SHP77 (cell line): ENCODE data around the gene PCMT1.
"Not testable (repeated sequence)": the region's sequence is repeated elsewhere in the genome, so short reads cannot be mapped to it uniquely, and the experiment has no call there.

Experiments used
- DNase-seq, 2 experiments: peaks; one replicate each; lab custom pipeline; 2025; lab: John Stamatoyannopoulos, UW

PCMT1 gene

DNA sequence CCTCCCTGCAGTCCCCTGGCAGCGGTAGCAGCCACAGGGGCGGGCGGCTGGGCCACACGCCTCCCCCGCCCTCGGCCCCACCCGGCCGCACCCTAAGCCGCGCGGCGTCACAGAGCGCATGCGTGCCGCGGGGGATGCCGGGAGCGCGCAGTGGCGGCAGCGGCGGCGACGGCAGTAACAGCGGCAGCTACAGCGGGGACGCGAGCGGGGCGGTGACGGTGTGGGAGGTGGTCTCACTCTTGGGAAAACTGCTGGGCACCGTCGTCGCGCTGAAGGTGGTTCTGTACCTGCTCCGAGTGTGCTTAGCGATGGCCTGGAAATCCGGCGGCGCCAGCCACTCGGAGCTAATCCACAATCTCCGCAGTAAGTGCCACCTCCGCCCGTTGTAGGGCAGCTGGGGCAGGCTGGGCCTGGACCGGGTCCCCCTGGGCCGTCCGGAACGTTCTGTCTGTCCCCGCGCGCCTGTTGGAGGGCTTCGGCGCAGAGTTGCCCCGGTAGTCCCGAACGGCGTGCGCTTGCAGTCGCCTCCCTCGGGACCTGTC lies at the start of gene PCMT1:
Gene PCMT1, plus strand, starts transcription at position 148 of the 542 bp plus-strand sequence. Its CDS starts 161 bp downstream, at position 309.
- peak; percentile 79 to 91 for DNase-seq

DNA sequence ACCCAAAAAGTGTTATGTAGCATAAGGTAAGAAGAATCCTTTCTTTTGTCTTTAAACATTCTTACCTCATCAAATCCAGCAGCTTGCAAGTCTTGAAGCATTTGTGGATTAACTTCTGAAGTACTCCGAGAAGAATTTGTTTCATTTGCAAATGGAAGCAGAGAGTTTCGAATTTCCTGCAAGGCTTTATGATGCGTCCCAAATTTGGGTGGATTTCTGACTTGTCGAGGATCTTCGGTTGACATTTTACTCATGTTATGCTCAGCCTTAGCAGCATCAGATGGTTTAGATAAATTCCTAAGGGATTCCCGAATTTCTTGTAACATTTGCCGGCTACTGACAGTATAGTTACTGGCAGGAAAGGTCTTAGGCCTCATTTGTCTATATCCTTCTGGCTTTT lies 47.8 kb upstream of the PCMT1 start:
- no peak for DNase-seq

DNA sequence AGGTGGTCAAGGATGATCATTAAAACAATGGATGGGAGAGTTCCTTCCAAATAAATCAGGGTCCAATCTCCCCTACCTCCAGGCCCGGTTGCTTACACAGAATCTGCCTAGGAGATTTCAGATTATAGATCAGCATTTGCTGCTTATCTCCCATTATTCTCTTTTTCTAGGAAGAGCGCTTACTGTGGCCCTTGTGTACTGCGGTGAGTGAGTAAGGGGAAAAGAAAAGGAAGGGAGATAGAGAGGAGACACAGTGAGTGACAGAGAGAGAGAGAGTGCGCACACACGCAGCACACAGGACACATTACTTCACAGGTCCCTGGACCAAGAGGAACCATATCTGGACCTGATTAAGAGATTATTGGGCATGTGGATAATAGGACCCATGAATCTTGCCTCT lies 37.8 kb upstream of the PCMT1 start:
- no peak for DNase-seq

DNA sequence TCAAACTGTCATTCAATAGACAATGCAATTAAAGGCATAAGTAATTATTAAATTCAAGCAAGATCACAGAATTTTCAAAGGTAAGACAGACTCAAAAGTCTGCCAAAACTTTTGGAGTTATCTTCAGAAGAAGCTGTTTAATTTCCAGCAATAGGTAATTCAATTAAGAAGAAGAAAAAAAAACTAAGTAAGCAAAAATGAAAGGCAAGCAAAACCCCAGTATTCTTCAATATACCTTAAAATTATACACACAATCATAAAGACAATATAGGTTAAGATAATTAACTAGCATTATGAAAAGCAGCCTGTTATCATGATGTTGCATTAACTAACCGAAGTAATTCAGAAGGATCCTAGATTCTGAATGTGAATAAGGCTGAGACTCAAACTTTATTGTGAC lies 35.1 kb upstream of the PCMT1 start:
- DNase-seq = no peak

GRCh38 chr6:149716181-149716963 lies 33.2 kb upstream of the PCMT1 start:
- DNase-seq = no peak

DNA sequence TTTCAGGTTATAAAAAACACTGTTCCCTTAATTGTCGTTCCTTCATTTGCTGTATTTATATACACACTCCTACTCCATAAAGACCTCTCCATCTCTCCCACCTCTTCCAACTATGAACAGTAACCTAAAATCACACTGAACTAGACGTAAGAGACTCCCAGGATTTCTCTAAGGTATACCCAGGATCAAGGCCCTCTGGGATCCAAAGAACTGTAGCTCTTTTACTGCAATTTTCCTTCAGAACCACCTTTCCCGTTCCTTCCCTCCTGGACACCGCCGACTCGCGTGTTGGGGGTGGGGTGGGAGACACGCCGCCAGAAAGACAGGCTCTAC lies 32.3 kb upstream of the PCMT1 start:
- DNase-seq = no peak

GRCh38 chr6:149717588-149718458 lies 31.7 kb upstream of the PCMT1 start, which contains the start of gene LATS1:
TSS of gene LATS1 (minus strand) at chr6:149718101. CDS start at chr6:149702126, 15,975 bp downstream.
- peak; percentile 70 to 89 for DNase-seq

GRCh38 chr6:149719531-149719930 lies 30.0 kb upstream of the PCMT1 start:
- no peak for DNase-seq

DNA sequence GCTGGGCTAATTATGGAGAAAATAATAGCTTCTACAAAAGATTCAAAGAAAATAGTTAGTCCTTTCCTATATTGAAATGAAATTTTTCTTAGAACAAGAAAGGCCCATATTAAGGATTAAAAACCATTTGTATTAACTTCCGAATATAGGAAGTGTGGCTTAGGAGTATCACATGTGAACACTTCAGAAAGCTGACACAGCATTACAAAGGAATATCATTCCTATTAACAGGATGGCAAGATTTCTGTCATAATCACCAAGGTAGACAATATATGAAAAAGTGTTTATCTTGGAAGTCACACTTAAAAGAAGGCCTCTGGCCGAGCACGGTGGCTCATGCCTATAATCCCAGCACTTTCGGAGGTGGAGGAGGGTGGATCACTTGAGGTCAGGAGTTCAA lies 26.3 kb upstream of the PCMT1 start:
- no peak for DNase-seq

DNA sequence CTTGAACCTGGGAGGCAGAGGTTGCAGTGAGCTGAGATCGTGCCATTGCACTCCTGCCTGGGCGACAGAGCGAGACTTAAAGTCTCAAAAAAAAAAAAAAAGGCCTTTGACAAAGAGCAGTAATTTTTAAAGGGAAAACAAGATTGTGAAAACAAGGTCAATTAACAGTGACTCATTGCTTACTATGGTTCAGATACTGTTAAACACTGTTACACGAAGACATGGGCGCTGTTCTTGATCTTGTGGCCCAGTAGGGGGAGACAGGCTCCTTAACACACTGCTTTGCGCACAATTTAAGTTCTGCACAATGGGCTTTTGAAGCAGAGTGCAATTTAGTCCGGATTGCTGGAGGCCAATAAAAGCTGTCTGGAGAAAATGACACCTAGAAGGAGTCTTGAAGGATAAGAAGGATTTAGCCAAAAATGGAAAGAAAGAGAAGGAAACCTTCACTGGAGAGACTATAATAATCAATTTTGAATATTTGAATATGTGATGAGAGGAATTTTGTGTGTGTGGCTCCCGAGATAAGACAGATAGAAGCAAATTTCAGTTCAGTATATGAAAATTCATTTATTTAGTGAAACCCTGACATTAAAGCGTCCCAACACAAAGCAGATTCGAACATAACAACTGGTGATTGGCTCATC lies 25.6 kb upstream of the PCMT1 start:
- peak; percentile 32 to 66 for DNase-seq

GRCh38 chr6:149725785-149726184 lies 23.8 kb upstream of the PCMT1 start:
- no peak for DNase-seq

DNA sequence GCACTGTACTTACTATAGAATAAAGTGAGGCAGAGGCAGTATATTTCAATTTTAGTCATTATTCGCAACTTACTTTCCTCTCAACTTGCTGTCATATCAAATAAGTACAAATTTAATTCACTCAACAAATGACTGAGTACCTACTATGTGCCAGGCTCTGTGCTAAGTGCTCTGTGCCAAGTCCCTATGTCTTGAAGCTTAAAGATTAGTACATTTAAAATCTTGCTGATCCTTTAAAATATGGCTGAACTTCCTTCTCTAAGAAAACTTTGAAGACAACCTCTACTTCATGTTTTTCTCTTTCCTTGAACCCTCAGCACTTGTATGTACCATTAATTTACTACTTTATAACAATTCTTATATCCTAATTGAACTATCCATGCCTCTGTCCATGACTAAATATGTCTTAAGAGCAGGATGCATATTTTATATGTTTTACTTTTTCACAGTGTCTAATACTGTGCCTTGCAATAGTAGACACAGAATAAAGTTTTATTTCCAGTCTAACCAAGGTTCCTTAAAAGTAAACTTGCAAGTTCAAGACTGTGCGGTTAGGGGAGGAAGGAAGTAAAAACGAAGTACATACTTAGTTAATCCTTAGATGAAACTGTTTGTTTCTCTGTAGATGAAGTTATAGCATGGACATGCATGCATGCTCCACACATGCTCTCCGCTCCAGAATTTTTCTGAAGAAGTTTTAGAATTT lies 21.6 kb upstream of the PCMT1 start:
- DNase-seq = no peak

DNA sequence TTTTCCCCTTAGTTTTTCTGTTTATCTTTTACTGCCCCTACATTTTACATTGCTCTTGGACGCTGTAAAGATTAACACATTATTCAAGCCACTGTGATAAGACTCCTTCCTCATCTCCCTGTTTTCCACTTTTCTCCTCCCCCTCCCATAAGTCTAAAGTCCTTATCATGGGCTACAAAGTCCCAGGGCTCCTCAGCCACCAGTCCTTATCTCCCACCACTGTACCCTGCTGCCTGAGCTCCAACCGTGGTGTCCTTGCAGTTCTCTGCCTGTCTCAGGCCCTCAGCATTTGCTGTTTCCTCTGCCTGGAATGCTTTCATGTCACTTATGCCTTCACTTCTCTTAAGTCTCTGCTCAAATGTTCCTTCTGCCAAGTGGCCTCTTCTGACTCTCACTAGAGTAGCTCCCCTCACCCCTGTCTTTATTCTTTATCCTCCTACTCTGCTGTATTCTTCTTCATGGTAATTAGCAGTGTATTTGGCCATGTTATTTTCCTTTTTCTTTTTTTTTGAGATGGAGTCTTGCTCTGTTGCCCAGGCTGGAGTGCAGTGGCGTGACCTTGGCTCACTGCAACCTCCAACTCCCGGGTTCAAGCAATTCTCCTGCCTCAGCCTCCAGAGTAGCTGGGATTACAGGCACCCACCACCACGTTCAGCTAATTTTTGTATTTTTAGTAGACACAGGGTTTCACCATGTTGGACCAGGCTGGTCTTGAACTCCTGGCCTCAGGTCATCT lies 20.9 kb upstream of the PCMT1 start:
- DNase-seq = no peak

- DNase-seq = no peak
Measured at GRCh38 chr6:149729824-149730223, 19.7 kb upstream of the PCMT1 start.

GRCh38 chr6:149733089-149733720 lies 16.3 kb upstream of the PCMT1 start:
- DNase-seq = no peak

GRCh38 chr6:149734915-149735314 lies 14.6 kb upstream of the PCMT1 start:
- no peak for DNase-seq

DNA sequence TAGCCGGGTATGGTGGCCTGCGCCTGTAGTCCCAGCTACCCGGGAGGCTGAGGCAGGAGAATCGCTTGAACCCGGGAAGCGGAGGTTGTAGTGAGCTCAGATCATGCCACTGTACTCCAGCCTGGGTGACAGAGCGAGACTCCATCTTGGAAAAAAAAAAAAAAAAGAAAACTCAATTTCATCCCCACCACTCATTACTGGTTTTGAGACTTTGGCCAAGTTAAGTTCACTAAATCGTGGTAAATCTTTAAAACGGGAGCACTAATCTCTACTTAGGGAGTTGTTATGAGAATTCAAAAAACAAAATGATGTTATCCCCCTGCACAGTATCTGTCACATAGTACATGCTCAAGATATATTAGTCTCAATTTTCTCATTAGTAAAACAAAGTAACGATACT lies 4.3 kb upstream of the PCMT1 start:
- DNase-seq = not testable (repeated sequence)

- peak; percentile 90 to 95 for DNase-seq
Measured at GRCh38 chr6:149746147-149746946, 3.2 kb upstream of the PCMT1 start, which contains the start of gene NUP43. TSS of gene NUP43 (minus strand) at chr6:149746529. CDS start at chr6:149746495, 34 bp downstream.

DNA sequence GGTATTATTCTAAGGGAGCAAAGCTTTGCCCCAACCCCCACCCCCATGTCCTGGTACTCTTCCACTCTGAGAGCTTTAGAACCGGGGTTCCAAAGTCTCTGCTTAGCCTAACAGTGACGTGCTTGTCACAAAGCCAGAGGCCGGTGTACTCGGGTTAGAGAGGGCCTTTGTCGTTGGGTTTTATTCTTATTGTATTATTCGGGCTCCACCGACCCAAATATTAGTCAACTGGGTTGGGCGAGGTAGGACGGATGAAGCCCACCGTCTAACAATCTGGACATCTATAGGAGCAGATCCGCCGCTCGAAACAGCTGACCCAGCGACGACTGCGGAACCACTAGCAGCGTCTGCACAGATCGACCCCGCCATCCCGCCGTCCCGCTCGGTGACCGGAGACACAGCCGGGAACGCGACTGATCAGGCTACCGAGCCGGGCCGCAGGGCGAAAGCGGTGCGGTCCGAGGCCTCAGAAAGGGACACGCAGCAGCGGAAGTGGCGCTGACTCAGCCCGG lies 403 bp upstream of the PCMT1 start:
- not testable (repeated sequence) for DNase-seq
